GM23338 (cell line): Measurements from ENCODE around the gene SLC6A12. TPM values are rescaled to one million over a fixed set of nuclear protein-coding genes. Genes with fewer than 3 reads are reported as not detected.

Source experiments
- ATAC-seq: fragments of 200-7000 bp; cut with Tn5 transposase; 3 replicates; pipeline ENCODE4 v1.9.1; 2020
- DNase-seq: peaks from one replicate; pipeline ENCODE4 v3.0.0-alpha.2; 2015; ENCODE audit warnings: low spot score
- H2AFZ ChIP-seq: fragments of 200-600 bp; sonication (generic); 2 replicates; pipeline ENCODE4 v1.8.0; 2016; ENCODE audit warnings: antibody characterized with exemption, mild to moderate bottlenecking, moderate library complexity
- H3F3A ChIP-seq: fragments of 200-600 bp; sonication (generic); replicated peaks from 2 replicates; pipeline ENCODE4 v1.8.0; 2017; ENCODE audit warnings: antibody characterized with exemption, mixed run types, low read depth
- H3K27ac ChIP-seq: fragments of 200-600 bp; sonication (generic); 2 replicates; pipeline ENCODE4 v1.6.1; 2016; ENCODE audit warnings: low read depth
- H3K27me3 ChIP-seq: fragments of 200-600 bp; sonication (generic); 2 replicates; pipeline ENCODE4 v1.8.0; 2016; ENCODE audit warnings: mild to moderate bottlenecking, mixed run types, moderate library complexity; ENCODE audit not compliant: insufficient read depth
- H3K36me3 ChIP-seq: fragments of 200-600 bp; sonication (generic); 2 replicates; pipeline ENCODE4 v1.8.0; 2016; ENCODE audit warnings: mild to moderate bottlenecking; ENCODE audit not compliant: insufficient read depth
- H3K4me1 ChIP-seq: fragments of 200-600 bp; sonication (generic); 2 replicates; pipeline ENCODE4 v1.8.0; 2016; ENCODE audit warnings: mild to moderate bottlenecking, moderate library complexity; ENCODE audit not compliant: insufficient read depth
- H3K4me2 ChIP-seq: fragments of 200-600 bp; sonication (generic); 2 replicates; pipeline ENCODE4 v1.7.1; 2017; ENCODE audit warnings: mixed run types
- H3K4me3 ChIP-seq: fragments of 200-600 bp; sonication (generic); 2 replicates; pipeline ENCODE4 v1.6.1; 2016; ENCODE audit warnings: mixed run types
- H3K79me2 ChIP-seq: fragments of 200-600 bp; sonication (generic); replicated peaks from 2 replicates; pipeline ENCODE4 v1.8.0; 2017; ENCODE audit warnings: mild to moderate bottlenecking; ENCODE audit not compliant: insufficient read depth
- H3K9me2 ChIP-seq: fragments of 200-600 bp; sonication (generic); 2 replicates; pipeline ENCODE4 v1.8.0; 2017; ENCODE audit not compliant: insufficient read depth
- H4K20me1 ChIP-seq: fragments of 200-600 bp; sonication (generic); replicated peaks from 2 replicates; pipeline ENCODE4 v1.8.0; 2017; ENCODE audit warnings: mild to moderate bottlenecking; ENCODE audit not compliant: insufficient read depth
- H3K27ac Mint-ChIP-seq: 2 replicates; pipeline ENCODE4 v1.8.0; 2020; ENCODE audit warnings: inconsistent platforms, mild to moderate bottlenecking, moderate library complexity, mixed read lengths
- H3K27me3 Mint-ChIP-seq: 3 replicates; pipeline ENCODE4 v1.8.0; 2022; ENCODE audit warnings: low read depth, mild to moderate bottlenecking, moderate library complexity, mixed read lengths, inconsistent platforms; ENCODE audit not compliant: insufficient read depth, poor library complexity
- H3K36me3 Mint-ChIP-seq: 3 replicates; pipeline ENCODE4 v1.8.0; 2021; ENCODE audit warnings: low read depth, mild to moderate bottlenecking, inconsistent platforms, moderate library complexity, mixed read lengths
- H3K4me1 Mint-ChIP-seq: 3 replicates; pipeline ENCODE4 v1.8.0; 2020; ENCODE audit warnings: mild to moderate bottlenecking, inconsistent platforms, mixed read lengths
- H3K4me3 Mint-ChIP-seq: 3 replicates; pipeline ENCODE4 v1.8.0; 2021; ENCODE audit warnings: moderate library complexity, mild to moderate bottlenecking, inconsistent platforms, mixed read lengths
- H3K9me3 Mint-ChIP-seq: 3 replicates; pipeline ENCODE4 v1.8.0; 2020; ENCODE audit warnings: moderate library complexity, mild to moderate bottlenecking, inconsistent platforms, mixed read lengths
- CREB1 ChIP-seq: fragments of 250-450 bp; sonication (Bioruptor Pico); IDR thresholded peaks from 2 replicates; pipeline ENCODE4 v1.5.0; 2020; ENCODE audit warnings: low read depth, mild to moderate bottlenecking, moderate library complexity
- CTCF ChIP-seq, 2 experiments: fragments of 200-600 bp in 1 of 2; sonication (generic) in 1 of 2; conservative IDR thresholded peaks; 2 replicates each; pipeline versions ENCODE4 v1.5.1 to v1.6.1; 2016 to 2017; ENCODE audit warnings: antibody characterized with exemption in 2 of 2, low read depth in 2 of 2, mild to moderate bottlenecking in 2 of 2, moderate library complexity in 1 of 2
- EZH2 ChIP-seq: fragments of 200-600 bp; sonication (generic); IDR thresholded peaks from one replicate; pipeline ENCODE4 v1.8.0; 2017; ENCODE audit warnings: antibody characterized with exemption, mild to moderate bottlenecking, low read depth; ENCODE audit not compliant: unreplicated experiment
- EZH2phosphoT487 ChIP-seq: fragments of 200-600 bp; sonication (generic); IDR thresholded peaks from one replicate; pipeline ENCODE4 v1.8.1; 2018; ENCODE audit warnings: antibody characterized with exemption; ENCODE audit not compliant: unreplicated experiment
- JUNB ChIP-seq: IDR thresholded peaks from one replicate; pipeline ENCODE4 v1.6.1; 2016; ENCODE audit warnings: antibody characterized with exemption; ENCODE audit not compliant: unreplicated experiment
- NANOG ChIP-seq: IDR thresholded peaks from 2 replicates; pipeline ENCODE4 v1.6.1; 2016; ENCODE audit warnings: antibody characterized with exemption, borderline replicate concordance
- POLR2AphosphoS5 ChIP-seq: IDR thresholded peaks from 2 replicates; pipeline ENCODE4 v1.6.1; 2016; ENCODE audit warnings: antibody characterized with exemption, low read depth
- STAT1 ChIP-seq: IDR thresholded peaks from one replicate; pipeline ENCODE4 v1.6.1; 2016; ENCODE audit warnings: antibody characterized with exemption; ENCODE audit not compliant: unreplicated experiment
- ZNF114 ChIP-seq: fragments of 250-450 bp; sonication (Bioruptor Pico); IDR thresholded peaks from 2 replicates; pipeline ENCODE4 v1.5.0; 2020; ENCODE audit warnings: mild to moderate bottlenecking, moderate library complexity
- ZNF331 ChIP-seq: fragments of 250-450 bp; sonication (Bioruptor Pico); IDR thresholded peaks from 2 replicates; pipeline ENCODE4 v1.5.0; 2020; ENCODE audit warnings: low read depth, mild to moderate bottlenecking, moderate library complexity
- polyA plus RNA-seq: library from polyadenylated mRNA; unstranded; fragments of >200 nt; fragmentation: Nextera tagmentation; extraction: Ambion mirVana; gene quantifications from 2 replicates; pipeline ENCODE4 v1.2.1, GENCODE V29; 2016
- total RNA-seq: library from RNA; depleted of rRNA; stranded (reverse); fragments of >200 nt; shearing (Covaris generic); gene quantifications from 2 replicates; pipeline ENCODE4 v1.2.3, GENCODE V29; 2014
- TF ChIP-seq, protein P1 (sequence below): IDR thresholded peaks from 2 replicates; pipeline ENCODE4 v1.6.1; 2016; ENCODE audit warnings: antibody characterized with exemption
- TF ChIP-seq, protein P2 (sequence below): IDR thresholded peaks from one replicate; pipeline ENCODE4 v1.6.1; 2018; ENCODE audit warnings: antibody characterized with exemption; ENCODE audit not compliant: unreplicated experiment
- TF ChIP-seq, protein P3 (sequence below): fragments of 250-450 bp; sonication (Bioruptor Pico); IDR thresholded peaks from 2 replicates; pipeline ENCODE4 v1.5.0; 2020; ENCODE audit warnings: mild to moderate bottlenecking, moderate library complexity

The SLC6A12 gene
- total and polyA plus RNA-seq, 2 experiments from 2014 or later, result 0.56 TPM; not detected in 1

- TF ChIP-seq EZH2 (no peak), CREB1 (CRISPR knock-in tag) (no peak), CTCF (conservative IDR thresholded peaks at IDR 0.05; ENCODE audit: low read depth in 2 of 2) (no peak), STAT1 (no peak), ZNF331 (CRISPR knock-in tag) (no peak), ZNF114 (no peak), EZH2phosphoT487 (no peak), NANOG (no peak), POLR2AphosphoS5 (no peak), JUNB (no peak)
- TF ChIP-seq, protein P1, sequence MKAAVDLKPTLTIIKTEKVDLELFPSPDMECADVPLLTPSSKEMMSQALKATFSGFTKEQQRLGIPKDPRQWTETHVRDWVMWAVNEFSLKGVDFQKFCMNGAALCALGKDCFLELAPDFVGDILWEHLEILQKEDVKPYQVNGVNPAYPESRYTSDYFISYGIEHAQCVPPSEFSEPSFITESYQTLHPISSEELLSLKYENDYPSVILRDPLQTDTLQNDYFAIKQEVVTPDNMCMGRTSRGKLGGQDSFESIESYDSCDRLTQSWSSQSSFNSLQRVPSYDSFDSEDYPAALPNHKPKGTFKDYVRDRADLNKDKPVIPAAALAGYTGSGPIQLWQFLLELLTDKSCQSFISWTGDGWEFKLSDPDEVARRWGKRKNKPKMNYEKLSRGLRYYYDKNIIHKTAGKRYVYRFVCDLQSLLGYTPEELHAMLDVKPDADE, result no peak
- TF ChIP-seq, protein P2, sequence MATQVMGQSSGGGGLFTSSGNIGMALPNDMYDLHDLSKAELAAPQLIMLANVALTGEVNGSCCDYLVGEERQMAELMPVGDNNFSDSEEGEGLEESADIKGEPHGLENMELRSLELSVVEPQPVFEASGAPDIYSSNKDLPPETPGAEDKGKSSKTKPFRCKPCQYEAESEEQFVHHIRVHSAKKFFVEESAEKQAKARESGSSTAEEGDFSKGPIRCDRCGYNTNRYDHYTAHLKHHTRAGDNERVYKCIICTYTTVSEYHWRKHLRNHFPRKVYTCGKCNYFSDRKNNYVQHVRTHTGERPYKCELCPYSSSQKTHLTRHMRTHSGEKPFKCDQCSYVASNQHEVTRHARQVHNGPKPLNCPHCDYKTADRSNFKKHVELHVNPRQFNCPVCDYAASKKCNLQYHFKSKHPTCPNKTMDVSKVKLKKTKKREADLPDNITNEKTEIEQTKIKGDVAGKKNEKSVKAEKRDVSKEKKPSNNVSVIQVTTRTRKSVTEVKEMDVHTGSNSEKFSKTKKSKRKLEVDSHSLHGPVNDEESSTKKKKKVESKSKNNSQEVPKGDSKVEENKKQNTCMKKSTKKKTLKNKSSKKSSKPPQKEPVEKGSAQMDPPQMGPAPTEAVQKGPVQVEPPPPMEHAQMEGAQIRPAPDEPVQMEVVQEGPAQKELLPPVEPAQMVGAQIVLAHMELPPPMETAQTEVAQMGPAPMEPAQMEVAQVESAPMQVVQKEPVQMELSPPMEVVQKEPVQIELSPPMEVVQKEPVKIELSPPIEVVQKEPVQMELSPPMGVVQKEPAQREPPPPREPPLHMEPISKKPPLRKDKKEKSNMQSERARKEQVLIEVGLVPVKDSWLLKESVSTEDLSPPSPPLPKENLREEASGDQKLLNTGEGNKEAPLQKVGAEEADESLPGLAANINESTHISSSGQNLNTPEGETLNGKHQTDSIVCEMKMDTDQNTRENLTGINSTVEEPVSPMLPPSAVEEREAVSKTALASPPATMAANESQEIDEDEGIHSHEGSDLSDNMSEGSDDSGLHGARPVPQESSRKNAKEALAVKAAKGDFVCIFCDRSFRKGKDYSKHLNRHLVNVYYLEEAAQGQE, result no peak
- TF ChIP-seq, protein P3, sequence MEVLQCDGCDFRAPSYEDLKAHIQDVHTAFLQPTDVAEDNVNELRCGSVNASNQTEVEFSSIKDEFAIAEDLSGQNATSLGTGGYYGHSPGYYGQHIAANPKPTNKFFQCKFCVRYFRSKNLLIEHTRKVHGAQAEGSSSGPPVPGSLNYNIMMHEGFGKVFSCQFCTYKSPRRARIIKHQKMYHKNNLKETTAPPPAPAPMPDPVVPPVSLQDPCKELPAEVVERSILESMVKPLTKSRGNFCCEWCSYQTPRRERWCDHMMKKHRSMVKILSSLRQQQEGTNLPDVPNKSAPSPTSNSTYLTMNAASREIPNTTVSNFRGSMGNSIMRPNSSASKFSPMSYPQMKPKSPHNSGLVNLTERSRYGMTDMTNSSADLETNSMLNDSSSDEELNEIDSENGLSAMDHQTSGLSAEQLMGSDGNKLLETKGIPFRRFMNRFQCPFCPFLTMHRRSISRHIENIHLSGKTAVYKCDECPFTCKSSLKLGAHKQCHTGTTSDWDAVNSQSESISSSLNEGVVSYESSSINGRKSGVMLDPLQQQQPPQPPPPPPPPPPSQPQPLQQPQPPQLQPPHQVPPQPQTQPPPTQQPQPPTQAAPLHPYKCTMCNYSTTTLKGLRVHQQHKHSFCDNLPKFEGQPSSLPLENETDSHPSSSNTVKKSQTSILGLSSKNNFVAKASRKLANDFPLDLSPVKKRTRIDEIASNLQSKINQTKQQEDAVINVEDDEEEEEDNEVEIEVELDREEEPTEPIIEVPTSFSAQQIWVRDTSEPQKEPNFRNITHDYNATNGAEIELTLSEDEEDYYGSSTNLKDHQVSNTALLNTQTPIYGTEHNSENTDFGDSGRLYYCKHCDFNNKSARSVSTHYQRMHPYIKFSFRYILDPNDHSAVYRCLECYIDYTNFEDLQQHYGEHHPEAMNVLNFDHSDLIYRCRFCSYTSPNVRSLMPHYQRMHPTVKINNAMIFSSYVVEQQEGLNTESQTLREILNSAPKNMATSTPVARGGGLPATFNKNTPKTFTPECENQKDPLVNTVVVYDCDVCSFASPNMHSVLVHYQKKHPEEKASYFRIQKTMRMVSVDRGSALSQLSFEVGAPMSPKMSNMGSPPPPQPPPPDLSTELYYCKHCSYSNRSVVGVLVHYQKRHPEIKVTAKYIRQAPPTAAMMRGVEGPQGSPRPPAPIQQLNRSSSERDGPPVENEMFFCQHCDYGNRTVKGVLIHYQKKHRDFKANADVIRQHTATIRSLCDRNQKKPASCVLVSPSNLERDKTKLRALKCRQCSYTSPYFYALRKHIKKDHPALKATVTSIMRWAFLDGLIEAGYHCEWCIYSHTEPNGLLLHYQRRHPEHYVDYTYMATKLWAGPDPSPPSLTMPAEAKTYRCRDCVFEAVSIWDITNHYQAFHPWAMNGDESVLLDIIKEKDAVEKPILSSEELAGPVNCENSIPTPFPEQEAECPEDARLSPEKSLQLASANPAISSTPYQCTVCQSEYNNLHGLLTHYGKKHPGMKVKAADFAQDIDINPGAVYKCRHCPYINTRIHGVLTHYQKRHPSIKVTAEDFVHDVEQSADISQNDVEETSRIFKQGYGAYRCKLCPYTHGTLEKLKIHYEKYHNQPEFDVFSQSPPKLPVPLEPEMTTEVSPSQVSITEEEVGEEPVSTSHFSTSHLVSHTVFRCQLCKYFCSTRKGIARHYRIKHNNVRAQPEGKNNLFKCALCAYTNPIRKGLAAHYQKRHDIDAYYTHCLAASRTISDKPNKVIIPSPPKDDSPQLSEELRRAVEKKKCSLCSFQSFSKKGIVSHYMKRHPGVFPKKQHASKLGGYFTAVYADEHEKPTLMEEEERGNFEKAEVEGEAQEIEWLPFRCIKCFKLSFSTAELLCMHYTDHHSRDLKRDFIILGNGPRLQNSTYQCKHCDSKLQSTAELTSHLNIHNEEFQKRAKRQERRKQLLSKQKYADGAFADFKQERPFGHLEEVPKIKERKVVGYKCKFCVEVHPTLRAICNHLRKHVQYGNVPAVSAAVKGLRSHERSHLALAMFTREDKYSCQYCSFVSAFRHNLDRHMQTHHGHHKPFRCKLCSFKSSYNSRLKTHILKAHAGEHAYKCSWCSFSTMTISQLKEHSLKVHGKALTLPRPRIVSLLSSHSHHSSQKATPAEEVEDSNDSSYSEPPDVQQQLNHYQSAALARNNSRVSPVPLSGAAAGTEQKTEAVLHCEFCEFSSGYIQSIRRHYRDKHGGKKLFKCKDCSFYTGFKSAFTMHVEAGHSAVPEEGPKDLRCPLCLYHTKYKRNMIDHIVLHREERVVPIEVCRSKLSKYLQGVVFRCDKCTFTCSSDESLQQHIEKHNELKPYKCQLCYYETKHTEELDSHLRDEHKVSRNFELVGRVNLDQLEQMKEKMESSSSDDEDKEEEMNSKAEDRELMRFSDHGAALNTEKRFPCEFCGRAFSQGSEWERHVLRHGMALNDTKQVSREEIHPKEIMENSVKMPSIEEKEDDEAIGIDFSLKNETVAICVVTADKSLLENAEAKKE (CRISPR knock-in tag), result no peak
- DNase-seq, result no peak
- no peak overlapping the region for H3K4me3 ChIP-seq
- H3K9me3 Mint-ChIP-seq, result no peaks in the 10 kb centered on the region
- no peak; the same call in 1 of the 3 replicates for ATAC-seq
- no peak overlapping the region for H3K27ac ChIP-seq
- H3K27me3 Mint-ChIP-seq, result peaks cover 7% of the 10 kb centered on the region
- no peaks in the 10 kb centered on the region for H3K79me2 ChIP-seq
- H3K4me1 ChIP-seq, result no peaks in the 10 kb centered on the region; the same call in 1 of the 2 replicates
- H3K27ac Mint-ChIP-seq, result no peak overlapping the region
- H3K36me3 ChIP-seq, result no peaks in the 10 kb centered on the region; the same call in 1 of the 2 replicates
- H3F3A ChIP-seq, result no peaks in the 10 kb centered on the region
- no peaks in the 10 kb centered on the region; the same call in 2 of the 3 replicates for H3K36me3 Mint-ChIP-seq
- H3K9me2 ChIP-seq, result no peaks in the 10 kb centered on the region
- no peaks in the 10 kb centered on the region for H4K20me1 ChIP-seq
- no peak overlapping the region for H2AFZ ChIP-seq
- no peak overlapping the region for H3K4me2 ChIP-seq
- no peak overlapping the region for H3K4me3 Mint-ChIP-seq
- peaks cover 23% of the 10 kb centered on the region for H3K4me1 Mint-ChIP-seq
- no peaks in the 10 kb centered on the region for H3K27me3 ChIP-seq
Observed at GRCh38 chr12:181921-182320, 32.0 kb downstream of the SLC6A12 start.
